COLO668 (cell line): ENCODE data around the gene SRA1.
A peak's percentile ranks its signal among the peaks of the same experiment; 100 is the strongest.

ENCODE experiments used
- DNase-seq: peaks from one replicate; lab custom pipeline; 2025; ENCODE audit not compliant: unreplicated experiment; lab: John Stamatoyannopoulos, UW

Gene SRA1

DNA sequence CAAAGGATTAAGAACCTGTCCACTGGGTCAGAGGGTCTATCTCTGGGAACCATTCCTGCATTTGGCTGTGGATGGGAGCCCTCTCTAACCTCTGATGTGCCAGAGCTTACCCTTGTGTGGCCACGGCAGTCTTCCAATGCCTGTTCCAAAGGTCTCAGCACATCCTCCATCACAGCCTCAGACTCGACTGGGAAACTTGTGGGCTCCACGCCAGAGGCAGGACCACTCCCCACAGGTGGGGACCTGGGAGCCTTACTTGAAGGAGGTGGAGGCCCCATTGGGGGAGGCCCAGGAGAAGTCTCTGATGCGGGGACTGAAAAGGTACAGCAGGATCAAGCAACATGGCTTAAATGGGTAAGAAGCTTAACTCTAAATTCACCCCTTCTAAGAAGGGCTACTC lies 5.4 kb downstream of the SRA1 start:
- no peak for DNase-seq

DNA sequence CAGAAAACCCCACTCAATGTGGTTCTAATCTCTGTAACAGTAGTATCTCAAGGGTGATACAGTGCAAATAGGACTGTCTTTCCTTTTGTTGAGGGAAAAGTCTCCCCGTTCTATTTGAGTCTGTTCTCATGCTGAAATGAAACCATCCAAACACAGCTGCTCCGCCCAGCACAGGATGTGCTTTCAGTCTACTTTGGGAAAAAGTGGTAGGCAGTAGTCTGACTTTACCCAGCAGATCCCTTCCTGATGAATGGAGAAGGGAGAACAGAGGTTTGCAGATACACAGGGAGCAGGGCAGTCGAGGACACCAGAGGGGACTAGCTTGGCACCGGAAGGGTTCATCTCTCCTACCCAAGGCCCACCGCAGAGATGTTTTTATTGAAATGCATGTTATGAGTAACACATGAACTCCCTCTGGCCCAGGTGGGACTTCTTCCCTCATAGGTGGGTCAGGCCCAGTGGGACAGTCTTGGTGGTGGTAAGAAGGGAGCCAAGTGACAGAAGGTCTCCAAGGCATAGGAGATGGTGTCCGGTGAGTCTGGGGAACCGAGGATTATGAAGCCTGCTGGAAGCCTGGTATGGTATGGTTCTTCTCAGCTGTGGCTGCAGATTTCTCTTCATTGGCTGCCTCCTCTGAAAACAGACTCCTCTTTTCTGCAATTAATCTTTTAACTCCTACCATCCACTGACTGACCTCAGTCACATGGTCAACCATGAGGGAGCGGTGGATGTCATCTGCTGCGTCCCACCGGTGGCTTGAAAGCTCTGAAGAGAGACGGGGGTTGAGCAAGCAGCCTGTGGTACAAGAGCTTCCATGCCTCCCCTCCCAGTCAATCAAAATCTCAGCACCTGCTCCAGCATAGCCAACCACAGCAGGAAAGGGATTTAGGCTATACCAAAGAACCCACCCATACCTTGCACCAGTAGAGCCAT lies 6.9 kb downstream of the SRA1 start:
- no peak for DNase-seq

DNA sequence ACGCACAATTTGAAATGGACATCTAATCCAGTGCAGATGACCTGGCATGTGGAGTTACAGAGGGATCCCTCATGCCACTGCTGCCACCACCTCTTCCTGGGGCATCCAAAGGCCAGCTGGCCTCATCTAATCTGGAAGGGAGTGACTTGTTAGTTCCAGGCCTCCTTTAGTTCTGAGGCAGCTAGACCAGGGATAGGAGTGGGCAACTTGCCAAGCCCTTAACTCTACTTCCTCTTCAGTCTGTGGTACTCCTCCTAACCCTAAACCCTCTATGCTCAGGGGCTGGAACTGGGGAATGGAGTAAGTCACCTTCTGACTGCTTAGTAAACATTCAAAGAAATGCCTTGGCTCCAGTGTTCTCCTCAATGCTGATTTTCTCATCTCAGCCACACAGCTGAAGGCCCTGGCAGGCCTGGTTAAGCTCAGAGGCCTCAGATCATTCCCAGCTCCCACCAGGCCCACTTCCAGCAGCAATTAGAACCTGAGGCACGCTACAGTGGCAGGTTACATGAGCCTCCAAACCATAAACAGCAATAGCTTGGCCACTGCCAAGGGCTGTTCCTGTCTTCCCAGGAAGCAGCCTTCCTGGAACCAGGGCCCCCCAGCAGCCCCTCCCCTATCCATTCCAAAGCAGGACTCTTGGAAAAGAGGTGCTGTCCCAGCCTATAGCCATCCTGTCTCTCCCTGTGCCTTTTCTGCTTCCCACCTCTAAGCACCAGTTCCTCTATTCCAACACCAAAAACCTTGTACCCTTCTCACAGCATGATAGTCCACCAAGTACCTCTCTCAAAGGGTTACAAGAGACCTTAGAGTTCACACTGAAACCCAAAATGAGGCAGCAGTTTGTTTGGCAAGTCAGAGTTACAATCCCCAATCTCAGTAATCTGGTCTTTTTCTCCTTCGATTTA lies 7.8 kb downstream of the SRA1 start:
- peak; percentile 5 for DNase-seq

DNA sequence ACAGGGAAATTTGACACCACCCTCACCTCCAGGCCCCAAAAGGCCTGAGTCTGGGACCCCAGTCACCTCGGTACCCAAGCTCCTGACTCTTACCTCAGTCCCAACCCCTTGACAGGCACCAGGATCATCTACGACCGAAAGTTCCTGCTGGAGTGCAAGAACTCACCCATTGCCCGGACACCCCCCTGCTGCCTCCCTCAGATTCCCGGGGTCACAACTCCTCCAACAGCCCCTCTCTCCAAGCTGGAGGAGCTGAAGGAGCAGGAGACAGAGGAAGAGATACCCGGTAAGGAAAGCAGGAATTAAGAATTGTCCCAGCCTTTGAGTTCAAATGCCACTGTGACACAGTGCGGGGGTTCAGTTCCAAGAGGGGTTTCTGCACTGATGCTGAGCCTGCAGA lies 8.5 kb downstream of the SRA1 start:
- no peak for DNase-seq

DNA sequence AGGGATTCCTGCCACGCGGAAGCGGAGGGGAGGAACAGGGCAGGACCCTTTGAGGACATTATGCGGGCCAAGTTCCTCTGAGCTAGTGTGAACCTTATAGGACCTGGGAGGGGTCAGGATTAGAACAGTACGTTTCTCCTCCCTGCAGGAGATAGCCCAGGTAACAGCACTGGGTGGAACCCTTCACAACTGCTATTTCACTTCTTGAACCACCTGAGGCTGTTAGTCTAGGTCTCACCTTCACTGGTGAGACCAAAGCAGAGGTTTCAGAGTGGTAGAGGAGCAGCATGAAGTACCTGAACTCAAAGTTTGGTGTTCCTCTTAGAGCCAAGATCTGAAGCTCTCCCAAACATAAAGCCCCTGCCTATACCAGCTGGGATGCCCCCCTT lies 9.0 kb downstream of the SRA1 start:
- DNase-seq = no peak

DNA sequence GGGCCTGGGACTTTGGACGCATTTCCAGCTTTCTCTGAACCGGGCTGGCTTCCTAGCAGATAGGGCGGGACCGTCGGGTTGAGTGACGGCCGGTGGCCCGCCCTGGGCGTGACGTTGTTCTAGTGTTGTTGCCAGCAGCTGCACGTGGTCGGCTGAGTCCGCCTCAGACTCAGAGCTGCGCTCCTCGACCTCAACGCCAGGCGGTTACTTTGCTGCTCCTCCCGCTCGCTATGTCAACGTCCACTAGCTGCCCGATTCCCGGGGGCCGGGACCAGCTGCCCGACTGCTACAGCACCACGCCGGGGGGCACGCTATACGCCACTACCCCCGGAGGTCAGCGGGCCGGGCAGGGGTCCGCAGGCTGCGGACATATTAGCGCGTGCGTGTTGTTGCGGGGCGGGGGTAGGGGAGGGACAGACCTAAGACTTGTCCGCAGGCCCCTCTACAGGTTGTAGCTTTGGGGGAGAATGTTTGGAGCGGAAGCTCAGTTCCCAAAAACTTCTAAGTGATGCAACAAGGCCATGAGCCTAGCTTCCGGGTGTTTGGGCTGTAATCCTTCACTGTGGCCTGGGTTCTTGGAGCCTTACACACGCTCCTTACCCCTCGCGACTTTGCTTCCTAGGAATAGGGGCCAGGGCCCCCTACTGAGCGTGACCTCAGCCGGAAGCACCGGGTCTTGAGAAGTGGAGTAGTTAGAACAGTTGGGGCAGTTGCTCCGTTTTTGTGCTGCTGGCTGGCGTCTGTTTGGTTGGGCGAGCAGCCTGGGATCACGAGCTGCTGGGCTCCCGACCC lies 9.6 kb downstream of the SRA1 start, which contains the start of gene EIF4EBP3:
EIF4EBP3 (plus strand) TSS at position 155 of the 792 bp plus-strand sequence; CDS start at position 231, 76 bp downstream.
- DNase-seq = peak; percentile 73

DNA sequence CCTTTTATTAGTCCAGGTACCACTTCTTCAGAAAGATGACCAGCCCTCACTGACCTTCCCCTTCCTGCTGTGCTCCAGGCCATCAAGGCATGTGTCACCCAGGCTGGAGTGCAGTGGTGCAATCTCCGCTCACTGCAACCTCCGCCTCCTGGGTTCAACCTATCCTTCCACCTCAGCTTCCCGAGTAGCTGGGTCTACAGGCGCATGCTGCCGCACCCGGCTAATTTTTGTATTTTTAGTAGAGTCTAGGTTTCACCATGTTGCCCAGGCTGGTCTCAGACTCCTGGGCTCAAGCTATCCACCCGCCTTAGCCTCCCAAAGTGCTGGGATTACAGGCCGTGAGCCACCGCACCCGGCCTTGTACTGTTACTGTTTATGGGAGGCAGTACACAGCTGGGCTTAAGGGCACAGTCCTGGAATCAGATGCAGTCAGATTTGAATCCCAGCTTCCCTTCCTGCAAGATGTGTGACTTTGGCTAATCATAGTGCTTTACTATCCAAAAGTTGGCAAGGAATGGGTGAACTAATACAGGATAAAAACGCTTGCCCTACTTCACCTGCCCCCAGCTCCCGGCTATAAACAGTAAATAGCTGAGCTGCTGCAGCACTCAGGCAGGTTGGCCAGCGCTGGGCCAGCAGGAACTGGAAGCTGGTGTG lies 10.3 kb downstream of the SRA1 start:
- DNase-seq = no peak

DNA sequence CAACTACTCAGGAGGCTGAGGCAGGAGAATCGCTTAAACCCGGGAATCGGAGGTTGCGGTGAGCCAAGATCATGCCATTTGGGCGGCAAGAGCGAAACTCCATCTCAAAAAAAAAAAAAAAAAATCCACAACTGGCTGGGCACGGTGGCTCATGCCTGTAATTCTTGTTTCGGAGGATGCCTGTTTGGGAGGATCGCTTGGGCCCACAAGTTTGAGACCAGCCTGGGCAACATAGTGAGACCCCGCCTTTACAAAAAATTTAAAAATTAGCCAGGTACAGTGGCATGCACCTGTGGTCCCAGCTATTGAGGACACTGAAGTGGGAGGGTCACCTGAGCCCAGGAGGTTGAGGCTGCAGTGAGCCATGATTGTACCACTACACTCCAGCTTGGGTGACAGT lies 11.7 kb downstream of the SRA1 start:
- no peak for DNase-seq

DNA sequence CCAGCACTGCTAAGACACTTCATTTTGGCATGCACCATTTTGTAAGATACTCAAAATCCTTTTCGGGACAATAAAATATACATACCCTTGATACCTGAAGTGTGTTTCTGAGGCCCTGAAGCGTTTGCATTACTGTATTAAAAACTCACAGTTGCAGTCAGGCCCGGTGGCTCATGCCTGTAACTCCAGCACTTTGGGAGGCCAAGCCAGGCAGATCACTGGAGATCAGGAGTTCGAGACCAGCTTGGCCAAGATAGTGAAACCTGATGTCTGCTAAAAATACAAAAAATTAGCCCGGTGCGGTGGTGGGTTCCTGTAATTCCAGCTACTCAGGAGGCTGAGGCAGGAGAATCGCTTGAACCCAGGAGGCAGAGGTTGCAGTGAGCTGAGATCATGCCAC lies 12.3 kb downstream of the SRA1 start:
- no peak for DNase-seq

DNA sequence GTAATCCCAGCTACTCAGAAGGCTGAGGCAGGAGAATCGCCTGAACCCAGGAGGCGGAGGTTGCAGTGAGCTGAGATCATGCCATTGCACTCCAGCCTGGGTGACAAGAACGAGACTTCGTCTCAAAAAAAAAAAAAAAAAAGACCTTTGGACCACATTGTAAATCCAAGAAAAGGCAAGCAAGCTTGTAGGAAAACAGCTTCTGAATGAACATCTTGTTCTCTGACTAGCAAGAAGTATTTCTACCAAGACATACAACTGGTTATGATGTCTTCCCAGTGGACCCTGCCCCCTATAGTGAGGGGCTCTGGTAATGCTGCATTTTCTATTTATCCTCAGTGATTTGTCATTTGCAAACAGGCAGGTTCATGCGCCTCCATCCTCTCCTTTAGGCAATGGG lies 14.3 kb downstream of the SRA1 start:
- no peak for DNase-seq

DNA sequence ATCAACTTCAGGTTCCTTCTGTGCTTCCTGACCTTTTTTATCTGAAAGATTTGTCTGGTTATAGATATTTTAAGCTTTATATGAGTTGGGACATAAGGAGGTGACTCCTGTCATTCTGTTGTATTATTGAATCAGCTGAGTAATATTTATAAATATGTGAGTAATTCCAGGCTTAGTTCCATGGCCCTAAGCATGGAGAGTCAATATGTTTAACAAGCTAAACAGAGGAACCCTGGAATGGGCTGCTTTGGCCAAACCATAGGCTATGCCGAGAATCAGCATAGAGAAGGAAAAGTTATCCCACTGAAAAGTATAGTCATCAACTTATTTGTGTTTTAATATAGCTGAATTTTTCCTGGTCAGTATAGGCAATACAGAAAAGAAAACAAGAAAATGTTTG lies 17.0 kb downstream of the SRA1 start:
- no peak for DNase-seq

DNA sequence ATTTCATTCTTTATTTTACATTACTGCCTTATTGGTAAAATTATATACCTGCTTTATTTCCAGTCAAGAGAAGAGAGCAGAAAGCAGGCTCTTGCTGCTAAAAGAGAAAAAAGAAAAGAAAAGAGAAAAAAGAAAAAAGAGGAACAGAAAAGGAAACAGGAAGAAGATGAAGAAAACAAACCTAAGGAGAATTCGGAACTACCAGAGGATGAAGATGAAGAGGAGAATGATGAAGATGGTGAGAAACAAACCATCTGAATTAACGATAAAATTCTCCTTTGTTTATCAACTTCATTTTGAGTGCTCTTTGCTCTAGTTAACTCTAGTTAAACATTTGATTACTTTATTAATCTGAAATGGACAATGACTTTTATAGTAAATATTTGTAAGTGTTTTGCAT lies 33.3 kb downstream of the SRA1 start:
- DNase-seq = no peak

DNA sequence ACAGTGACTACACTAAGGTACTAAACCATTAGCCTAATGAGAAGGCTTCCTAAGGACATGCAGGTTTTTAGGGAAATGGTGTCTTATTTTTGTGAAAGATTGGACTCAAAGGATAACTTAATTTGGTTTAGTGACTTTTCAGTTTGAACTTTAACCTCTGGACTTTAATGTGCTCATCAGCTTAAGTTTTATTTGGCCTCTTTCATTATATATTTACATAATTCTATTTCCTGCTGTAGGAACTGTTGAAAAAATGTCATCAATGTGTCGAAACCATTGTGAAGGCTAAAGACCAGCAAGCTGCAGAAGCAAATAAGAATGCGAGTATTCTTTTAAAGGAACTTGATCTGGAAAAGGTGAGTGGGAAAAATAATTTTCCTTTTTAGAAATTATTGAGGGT lies 44.1 kb downstream of the SRA1 start:
- no peak for DNase-seq

DNA sequence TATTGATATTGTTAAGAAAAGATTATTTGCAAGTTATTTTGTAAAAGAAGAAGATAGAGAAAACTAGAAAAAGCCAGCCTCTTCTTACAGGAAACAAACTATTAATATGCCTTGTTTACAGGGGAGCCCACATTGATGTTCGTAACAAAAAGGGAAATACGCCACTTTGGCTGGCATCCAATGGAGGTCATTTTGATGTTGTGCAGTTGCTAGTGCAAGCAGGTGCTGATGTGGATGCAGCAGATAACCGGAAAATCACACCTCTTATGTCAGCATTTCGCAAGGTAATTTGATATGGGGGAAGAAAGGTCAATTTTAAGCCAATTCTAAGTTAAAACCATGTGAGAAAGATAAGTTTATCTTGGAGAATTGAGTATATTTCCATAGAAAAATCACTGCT lies 47.4 kb downstream of the SRA1 start:
- DNase-seq = no peak

DNA sequence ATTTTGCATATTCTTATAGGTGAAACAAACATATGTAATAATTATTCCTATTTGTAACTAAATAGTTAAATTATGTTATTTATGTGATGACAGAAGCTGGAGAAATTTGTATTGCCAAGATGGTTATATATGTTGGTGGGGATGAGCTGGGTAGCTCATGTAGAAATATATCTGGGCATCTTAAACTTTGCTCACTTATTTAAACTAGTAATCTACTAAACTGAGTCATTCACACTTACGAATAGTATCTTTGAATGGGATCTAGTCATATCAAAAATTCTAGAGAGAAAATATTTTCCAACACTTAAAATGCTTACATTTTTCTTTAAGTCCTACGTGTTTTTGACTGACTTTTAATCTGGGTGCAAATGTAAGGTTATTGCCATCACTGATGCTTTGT lies 54.4 kb downstream of the SRA1 start:
- DNase-seq = no peak
